ENCODE data around the gene CRYBG1.

Gene CRYBG1

DNA sequence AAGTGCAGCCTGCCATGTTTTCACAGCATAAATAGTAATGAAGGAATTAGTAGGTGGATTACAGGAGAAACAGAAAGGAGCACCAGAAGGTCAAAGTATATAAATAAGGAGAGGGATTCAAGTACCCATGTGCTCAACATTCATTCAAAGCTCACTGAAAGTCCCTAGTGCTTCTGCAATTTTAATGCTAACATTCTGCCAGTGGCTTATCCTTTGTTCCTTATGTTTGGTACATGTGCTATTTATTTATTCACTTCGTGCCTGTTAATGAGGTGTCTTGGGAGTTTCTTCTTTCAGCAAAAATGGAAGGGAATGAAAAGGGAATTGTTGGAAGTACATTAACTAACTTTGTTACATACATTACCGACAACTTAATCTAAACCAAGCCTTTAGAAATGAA, 105.7 kb downstream of the CRYBG1 start:
- no peak for DNase-seq

- no peak for DNase-seq
Observed at GRCh38 chr6:106468935-106469334, 108.4 kb downstream of the CRYBG1 start.

DNA sequence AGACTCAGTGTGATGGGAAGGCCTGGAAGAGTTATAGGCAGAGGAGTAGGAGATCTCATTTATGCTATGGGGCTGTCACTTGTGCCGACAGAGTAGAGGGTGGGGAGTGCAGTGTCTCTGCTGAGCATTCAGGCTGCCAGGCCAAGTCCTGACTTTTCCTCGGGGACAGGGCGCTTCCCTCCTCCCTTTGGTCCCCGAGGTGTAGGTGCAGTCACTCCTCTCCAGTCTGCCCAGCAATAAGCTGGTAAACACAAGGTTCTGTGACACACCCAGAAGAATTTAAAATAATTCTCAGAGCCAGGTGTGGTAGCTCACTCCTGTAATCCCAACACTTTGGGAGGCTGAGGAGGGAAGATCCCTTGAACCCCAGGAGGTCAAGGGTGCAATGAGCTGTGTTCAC, 109.4 kb downstream of the CRYBG1 start:
- DNase-seq, result no peak

GRCh38 chr6:106470316-106470715, 109.8 kb downstream of the CRYBG1 start:
- DNase-seq, result no peak

- no peak for DNase-seq
Observed at GRCh38 chr6:106470811-106471210, 110.3 kb downstream of the CRYBG1 start.

- DNase-seq, result no peak
Observed at GRCh38 chr6:106473812-106474211, 113.3 kb downstream of the CRYBG1 start.

DNA sequence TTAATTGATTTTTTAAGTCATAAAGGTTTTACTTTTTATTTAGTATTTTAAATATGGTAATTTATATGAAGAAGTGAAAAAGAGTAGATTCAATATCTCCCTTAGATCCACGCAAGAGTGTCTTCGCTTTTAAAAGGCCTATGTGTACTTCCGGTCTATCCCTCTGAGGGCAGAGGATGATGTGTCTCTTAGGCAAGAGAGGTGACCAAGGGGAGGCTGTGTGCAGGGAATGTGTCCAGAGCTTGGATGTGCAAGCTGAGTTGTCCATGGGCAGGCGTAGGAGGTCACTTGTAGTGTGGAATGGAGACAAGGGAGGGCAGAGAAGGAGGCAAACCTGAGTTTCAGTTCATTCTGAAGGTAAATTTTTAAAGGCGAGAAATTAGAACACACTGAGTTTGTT, 113.9 kb downstream of the CRYBG1 start:
- no peak for DNase-seq

- no peak for DNase-seq
Observed at GRCh38 chr6:106475284-106475683, 114.8 kb downstream of the CRYBG1 start.

GRCh38 chr6:106476331-106477105, 116.0 kb downstream of the CRYBG1 start:
- DNase-seq, result no peak

GRCh38 chr6:106477146-106477545, 116.6 kb downstream of the CRYBG1 start:
- no peak for DNase-seq

GRCh38 chr6:106477790-106478189, 117.3 kb downstream of the CRYBG1 start:
- no peak for DNase-seq

- DNase-seq, result no peak
Observed at GRCh38 chr6:106486236-106486635, 125.7 kb downstream of the CRYBG1 start.

- no peak for DNase-seq
Observed at GRCh38 chr6:106488494-106489370, 128.2 kb downstream of the CRYBG1 start.

- no peak for DNase-seq
Observed at GRCh38 chr6:106490030-106490429, 129.5 kb downstream of the CRYBG1 start.

- DNase-seq, result no peak
Observed at GRCh38 chr6:106490436-106490835, 129.9 kb downstream of the CRYBG1 start.

- DNase-seq, result no peak
Observed at GRCh38 chr6:106490974-106491373, 130.5 kb downstream of the CRYBG1 start.

DNA sequence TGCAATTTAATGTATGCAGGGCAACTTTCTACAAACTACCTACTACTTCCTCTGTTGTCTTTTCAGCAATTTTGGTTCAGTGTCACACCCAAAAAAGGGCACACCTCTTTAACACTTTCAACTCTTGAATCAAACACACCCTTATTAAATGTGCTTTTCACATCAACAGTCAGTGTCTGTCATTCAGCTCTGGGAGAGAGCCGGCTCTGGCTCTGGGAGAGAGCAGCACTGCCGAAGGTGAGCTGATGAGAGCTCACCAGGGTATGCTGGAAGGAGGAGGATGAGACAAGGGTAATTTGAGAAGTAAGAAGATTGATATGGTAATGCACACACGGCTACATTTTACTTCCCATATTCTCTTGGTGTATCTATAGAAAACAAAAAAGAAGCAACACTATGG, 134.5 kb downstream of the CRYBG1 start:
- DNase-seq, result no peak

DNA sequence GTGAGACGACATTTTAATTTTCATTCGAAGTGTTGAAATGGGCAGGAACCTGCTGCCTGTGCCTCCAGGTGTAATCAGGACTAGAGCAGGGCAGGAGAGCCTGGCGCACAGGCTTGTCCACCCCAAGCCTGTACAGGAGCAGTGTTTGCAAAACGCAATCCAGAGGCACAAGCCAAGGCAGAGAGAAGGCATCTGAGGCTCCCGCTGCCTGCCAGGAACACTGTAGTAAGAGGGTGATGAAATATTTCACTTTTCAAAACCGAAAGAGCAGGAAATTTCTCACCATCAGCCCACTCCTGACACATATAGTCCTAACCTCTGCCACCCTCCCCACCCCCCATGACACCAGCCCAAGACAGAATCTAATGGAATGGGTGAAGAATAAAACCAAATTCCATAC, 136.3 kb downstream of the CRYBG1 start:
- DNase-seq, result no peak

DNA sequence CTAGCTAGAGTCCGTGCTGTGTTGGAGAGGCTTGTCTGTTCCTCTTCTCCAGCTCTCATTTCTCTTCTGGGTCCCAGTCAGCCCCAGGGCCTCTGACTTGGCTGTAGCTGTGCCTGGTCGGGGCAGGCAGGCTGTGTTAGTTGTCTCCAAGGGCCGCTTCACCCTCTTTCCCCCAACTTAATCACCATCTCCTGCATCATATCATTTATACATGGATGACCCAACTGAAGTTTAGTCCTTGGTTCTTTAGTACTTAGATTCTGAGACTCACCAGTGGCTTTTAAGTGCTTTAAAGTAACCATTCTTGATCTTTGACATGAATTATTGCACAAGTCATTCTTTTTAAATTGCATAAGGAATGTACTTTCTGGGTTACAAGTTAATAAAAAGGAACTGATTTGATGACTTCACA, 141.4 kb downstream of the CRYBG1 start:
- no peak for DNase-seq

DNA sequence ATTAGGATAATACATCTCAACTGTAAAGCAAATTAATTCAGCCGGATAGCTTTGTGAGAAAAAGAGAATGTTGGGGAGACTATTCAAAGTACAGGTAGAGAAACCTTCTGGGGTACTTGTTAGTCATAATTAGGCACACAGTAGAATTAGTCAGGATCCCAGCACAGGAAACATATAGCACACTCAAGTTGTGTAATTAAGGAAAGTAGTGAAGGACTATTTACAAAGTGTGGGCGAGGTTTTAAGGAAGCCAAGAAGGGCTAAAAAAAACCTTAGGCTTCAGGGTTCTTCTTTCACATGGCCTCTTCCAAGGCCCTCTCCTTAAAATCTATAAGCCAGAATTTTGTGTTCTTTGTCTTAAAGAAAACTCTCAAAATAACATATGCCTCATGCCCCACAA, 142.0 kb downstream of the CRYBG1 start:
- no peak for DNase-seq

DNA sequence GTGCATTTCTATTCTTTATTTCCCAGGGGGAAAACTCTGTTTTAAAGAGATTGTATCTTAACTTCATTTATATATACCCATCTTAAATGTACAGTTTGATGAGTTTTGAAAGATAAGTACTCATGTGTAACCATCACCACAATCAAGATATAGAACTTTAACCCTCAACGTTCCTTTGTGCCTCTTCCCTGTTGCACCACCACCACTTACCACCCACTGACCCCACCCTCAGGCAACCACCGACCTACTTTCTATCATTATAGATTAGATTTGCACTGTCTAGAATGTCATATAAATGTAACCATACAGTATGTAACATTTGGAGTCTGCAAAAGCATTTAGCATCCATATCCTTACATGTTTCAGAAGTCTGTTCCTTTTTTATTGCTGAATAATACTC, 147.8 kb downstream of the CRYBG1 start:
- DNase-seq, result no peak

DNA sequence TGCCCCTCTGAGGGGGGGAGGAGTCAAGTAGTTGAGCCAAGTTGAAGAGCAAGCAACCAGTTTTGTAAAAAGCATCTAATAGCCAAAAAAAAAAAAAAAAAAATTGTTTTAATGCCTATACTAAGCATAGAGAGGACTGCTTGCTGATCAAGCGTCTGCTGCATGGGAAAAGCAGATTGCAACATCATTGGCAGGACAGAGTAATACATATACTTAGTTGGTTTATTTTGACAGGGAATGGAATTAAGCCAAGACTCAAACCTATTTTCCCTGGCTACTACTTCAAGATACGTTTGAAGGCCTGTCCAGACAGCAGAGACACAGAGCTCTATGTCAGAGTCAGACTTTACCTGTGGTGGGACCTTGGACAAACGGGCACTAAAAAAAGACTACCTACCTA, 148.3 kb downstream of the CRYBG1 start:
- no peak for DNase-seq

- no peak for DNase-seq
Observed at GRCh38 chr6:106509420-106510089, 149.0 kb downstream of the CRYBG1 start.
